Mesodermal cell (in vitro differentiated cells): Measurements from ENCODE around the gene NOC2L.
"Not testable (repeated sequence)": the region's sequence is repeated elsewhere in the genome, so short reads cannot be mapped to it uniquely, and the experiment has no call there.

Experiments
- H3K27ac ChIP-seq: 2 replicates; pipeline ENCODE4 v1.7.0; 2013; ENCODE audit warnings: mild to moderate bottlenecking, low read depth, low read length, moderate library complexity; ENCODE audit not compliant: severe bottlenecking
- H3K36me3 ChIP-seq: 2 replicates; pipeline ENCODE4 v1.7.1; 2013; ENCODE audit warnings: mild to moderate bottlenecking, low read length, moderate library complexity; ENCODE audit not compliant: control insufficient read depth, insufficient read depth
- H3K4me1 ChIP-seq: one replicate; pipeline ENCODE4 v1.7.1; 2013; ENCODE audit warnings: mild to moderate bottlenecking, low read length; ENCODE audit not compliant: insufficient read depth, control insufficient read depth, poor library complexity, severe bottlenecking
- H3K4me3 ChIP-seq: 2 replicates; pipeline ENCODE4 v1.7.0; 2013; ENCODE audit warnings: low read length, control low read depth, mild to moderate bottlenecking; ENCODE audit not compliant: insufficient read depth, poor library complexity, severe bottlenecking; ENCODE audit errors: extremely low read depth
- H3K9me3 ChIP-seq: 2 replicates; pipeline ENCODE4 v1.7.1; 2013; ENCODE audit warnings: mild to moderate bottlenecking, low read length, moderate library complexity; ENCODE audit not compliant: control insufficient read depth
- WGBS, 2 experiments: methylation state at CpG; one replicate each; pipeline ENCODE4 v1.1.5; 2013; ENCODE audit warnings: missing lambda C conversion rate in 2 of 2; ENCODE audit not compliant: insufficient coverage in 2 of 2; 5-methylcytosine and 5-hydroxymethylcytosine counted together

Gene NOC2L

GRCh38 chr1:956636-957035, 2.4 kb downstream of the NOC2L start:
- 97 to 98% methylated on average over 6 to 9 of the region's 11 CpGs for WGBS, 2 experiments
- Histone ChIP-seq H3K36me3 (peaks cover 59% of the 10 kb centered on the region), H3K9me3 (no peaks in the 10 kb centered on the region), H3K4me1 (peaks cover 8% of the 10 kb centered on the region), H3K27ac (no peak overlapping the region), H3K4me3 (no peak overlapping the region)

DNA sequence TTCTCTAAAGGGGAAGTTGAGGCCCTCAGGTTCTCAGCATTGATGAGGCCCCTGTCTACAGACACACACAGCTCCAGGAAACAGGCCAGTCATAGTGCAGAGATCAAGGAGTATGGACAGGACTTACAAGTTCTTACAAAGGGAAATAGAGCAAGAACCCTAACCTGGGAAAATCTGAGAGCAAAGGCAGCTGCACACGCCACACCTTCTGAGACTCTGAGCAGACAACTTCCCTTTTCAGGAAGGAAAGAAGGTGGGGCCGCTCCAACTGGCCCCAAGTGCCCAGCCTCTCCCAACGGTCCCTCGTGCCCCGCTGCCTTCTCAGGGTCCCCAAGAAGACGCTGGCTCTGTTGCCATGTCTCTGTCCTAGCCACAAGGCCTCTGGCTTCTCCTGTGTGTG, 3.6 kb downstream of the NOC2L start:
- Histone ChIP-seq H3K27ac (no peak overlapping the region), H3K36me3 (peaks cover 70% of the 10 kb centered on the region), H3K4me1 (peaks cover 8% of the 10 kb centered on the region), H3K9me3 (no peaks in the 10 kb centered on the region), H3K4me3 (no peak overlapping the region)
- 95 to 100% methylated on average over 6 of the region's 6 CpGs for WGBS, 2 experiments

GRCh38 chr1:954927-955326, 4.1 kb downstream of the NOC2L start:
- Histone ChIP-seq H3K4me1 (peaks cover 8% of the 10 kb centered on the region), H3K9me3 (no peaks in the 10 kb centered on the region), H3K27ac (no peak overlapping the region), H3K36me3 (peaks cover 75% of the 10 kb centered on the region), H3K4me3 (no peak overlapping the region)
- 96 to 98% methylated on average over 9 to 13 of the region's 13 CpGs for WGBS, 2 experiments

- WGBS, 2 experiments = 94 to 95% methylated on average over 24 to 31 of the region's 32 CpGs
- H3K36me3 ChIP-seq = peaks cover 87% of the 10 kb centered on the region
- no peak overlapping the region for H3K4me3 ChIP-seq
- no peaks in the 10 kb centered on the region for H3K9me3 ChIP-seq
- no peak overlapping the region for H3K27ac ChIP-seq
- peaks cover 8% of the 10 kb centered on the region for H3K4me1 ChIP-seq
Measured at GRCh38 chr1:953524-954320, 5.3 kb downstream of the NOC2L start.

DNA sequence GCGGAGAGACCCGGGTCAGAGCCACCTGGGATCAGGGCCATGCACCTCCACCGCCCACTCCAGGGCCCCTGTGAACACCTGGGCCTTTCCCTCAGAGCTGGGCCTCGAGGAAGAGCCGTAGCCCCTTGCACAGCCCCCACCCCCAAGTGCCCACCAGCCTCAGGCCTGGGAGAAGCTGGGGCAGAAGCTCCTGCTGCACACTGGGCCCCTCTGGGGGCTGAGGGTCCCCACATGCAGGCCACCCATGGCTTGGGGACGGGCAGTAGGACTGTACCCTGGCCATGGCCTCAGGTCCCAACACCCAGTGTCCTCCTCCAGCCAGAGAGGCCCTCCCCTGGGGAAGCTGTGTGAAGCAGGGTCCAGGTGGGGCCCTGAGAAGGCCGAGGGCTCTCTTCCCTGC, 6.5 kb downstream of the NOC2L start:
- Histone ChIP-seq H3K27ac (no peak overlapping the region), H3K4me3 (no peak overlapping the region), H3K9me3 (no peaks in the 10 kb centered on the region), H3K36me3 (peaks cover 98% of the 10 kb centered on the region), H3K4me1 (peaks cover 4% of the 10 kb centered on the region)
- 90 to 100% methylated on average over 4 to 7 of the region's 7 CpGs for WGBS, 2 experiments

DNA sequence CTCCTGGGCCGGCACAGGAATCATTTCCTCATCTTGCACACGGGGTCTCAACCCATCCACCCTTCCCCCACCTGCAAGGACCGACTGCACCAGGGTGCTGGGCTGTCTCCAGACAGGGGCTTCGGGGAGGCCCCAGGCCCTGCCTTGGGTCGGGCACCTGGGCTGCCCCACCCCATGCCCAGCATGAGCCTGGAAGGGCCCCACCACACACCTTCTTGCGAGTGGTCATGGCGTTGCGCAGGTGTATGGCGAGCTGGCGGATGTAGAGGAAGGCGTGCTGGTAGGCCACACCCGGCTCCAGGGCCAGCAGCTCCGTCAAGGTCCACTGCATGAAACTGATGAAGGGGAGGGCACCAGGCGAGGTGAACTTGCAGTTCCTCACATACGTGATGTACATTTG, 6.9 kb downstream of the NOC2L start:
- Histone ChIP-seq H3K36me3 (peaks cover 98% of the 10 kb centered on the region), H3K9me3 (no peaks in the 10 kb centered on the region), H3K4me3 (no peak overlapping the region), H3K4me1 (no peaks in the 10 kb centered on the region), H3K27ac (no peak overlapping the region)
- WGBS, 2 experiments = 94 to 98% methylated on average over 12 to 15 of the region's 15 CpGs

GRCh38 chr1:951364-951763, 7.7 kb downstream of the NOC2L start:
- H3K9me3 ChIP-seq = no peaks in the 10 kb centered on the region
- WGBS, 2 experiments = 70 to 76% methylated on average over 5 to 6 of the region's 6 CpGs
- H3K4me3 ChIP-seq = no peak overlapping the region
- H3K36me3 ChIP-seq = peaks cover 97% of the 10 kb centered on the region
- H3K27ac ChIP-seq = no peak overlapping the region
- no peaks in the 10 kb centered on the region for H3K4me1 ChIP-seq

DNA sequence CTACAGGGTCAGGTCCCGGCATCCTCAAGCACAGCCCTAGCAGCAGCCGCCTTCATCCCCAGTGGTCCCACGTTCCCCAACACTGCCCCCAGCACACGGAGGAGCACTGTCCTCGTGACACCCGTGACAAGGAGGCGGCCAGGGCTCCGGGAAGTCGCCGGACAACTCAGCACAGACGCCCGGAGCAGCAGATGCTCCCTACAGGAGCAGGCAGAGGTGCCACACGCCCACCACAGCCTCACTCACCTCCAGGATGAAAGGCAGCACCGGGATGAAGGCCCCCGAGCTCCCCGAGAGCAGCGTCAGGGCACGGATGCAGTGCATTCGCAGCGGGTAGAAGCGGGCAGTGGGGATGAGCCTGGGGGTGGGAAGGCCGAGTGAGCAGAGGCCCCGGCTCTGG, 8.2 kb downstream of the NOC2L start:
- 95 to 97% methylated on average over 13 to 19 of the region's 23 CpGs for WGBS, 2 experiments
- H3K36me3 ChIP-seq = peaks cover 97% of the 10 kb centered on the region
- no peak overlapping the region for H3K4me3 ChIP-seq
- no peaks in the 10 kb centered on the region for H3K4me1 ChIP-seq
- H3K9me3 ChIP-seq = no peaks in the 10 kb centered on the region
- no peak overlapping the region for H3K27ac ChIP-seq

GRCh38 chr1:950268-950667, 8.8 kb downstream of the NOC2L start:
- H3K4me3 ChIP-seq = no peak overlapping the region
- WGBS, 2 experiments = 94 to 96% methylated on average over 8 to 9 of the region's 9 CpGs
- no peaks in the 10 kb centered on the region for H3K4me1 ChIP-seq
- H3K36me3 ChIP-seq = peaks cover 97% of the 10 kb centered on the region
- no peak overlapping the region for H3K27ac ChIP-seq
- H3K9me3 ChIP-seq = no peaks in the 10 kb centered on the region

- Histone ChIP-seq H3K36me3 (peaks cover 85% of the 10 kb centered on the region), H3K4me3 (no peak overlapping the region), H3K9me3 (no peaks in the 10 kb centered on the region), H3K4me1 (no peaks in the 10 kb centered on the region), H3K27ac (no peak overlapping the region)
- 92 to 97% methylated on average over 14 to 15 of the region's 15 CpGs for WGBS, 2 experiments
Measured at GRCh38 chr1:947958-948357, 11.1 kb downstream of the NOC2L start.

DNA sequence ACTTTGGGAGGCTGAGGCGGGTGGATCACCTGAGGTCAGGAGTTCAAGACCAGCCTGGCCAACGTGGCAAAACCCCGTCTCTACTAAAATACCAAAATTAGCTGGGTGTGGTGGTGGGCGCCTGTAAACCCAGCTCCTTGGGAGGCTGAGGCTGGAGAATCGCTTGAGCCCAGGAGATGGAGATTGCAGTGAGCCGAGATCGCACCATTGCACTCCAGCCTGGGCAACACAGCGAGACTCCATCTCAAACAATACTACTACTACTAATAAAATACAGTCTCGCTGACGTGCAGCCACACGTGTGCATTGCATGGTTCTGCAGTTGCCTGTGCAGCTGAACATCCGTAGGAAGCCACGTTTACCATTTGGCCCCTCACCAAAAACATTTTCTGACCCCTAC, 12.2 kb downstream of the NOC2L start:
- H3K9me3 ChIP-seq, H3K27ac ChIP-seq, H3K4me3 ChIP-seq, H3K4me1 ChIP-seq: not testable (repeated sequence)
- 87 to 93% methylated on average over 10 to 12 of the region's 13 CpGs for WGBS, 2 experiments
- peaks cover 74% of the 10 kb centered on the region for H3K36me3 ChIP-seq
